Right lobe of liver (tissue), 4 donors: ENCODE data around the gene UQCRC1.

Experiments
- CTCF ChIP-seq, 4 donors: fragments of 200-600 bp in 3 of 4; fragments of 450-650 bp in 1 of 4; IDR thresholded peaks; one replicate each; pipeline versions ENCODE4 v1.5.1 to v1.8.0; 2016 to 2022; ENCODE audit warnings: antibody characterized with exemption in 4 of 4, mild to moderate bottlenecking in 2 of 4
- POLR2A ChIP-seq: fragments of 450-650 bp; IDR thresholded peaks from one replicate; pipeline ENCODE4 v1.6.1; 2017; ENCODE audit warnings: antibody characterized with exemption, mild to moderate bottlenecking
- donor health status: DM: no; HTN: no; CAD: no.
- donor health status: DM: no; HTN: no; CAD: no.
- donor health status: DM: no; HTN: yes; CAD: no.

- TF ChIP-seq CTCF (IDR thresholded peaks at IDR 0.05) (no peak), POLR2A (no peak)
These were observed 48.3 kb downstream of the UQCRC1 start for GRCh38 chr3:48561045-48561736.
